ENCODE measurements around the gene PKIG. TPM values are rescaled to one million over a fixed set of nuclear protein-coding genes. Genes with fewer than 3 reads are reported as not detected.

PKIG gene
- total and polyA plus RNA-seq, 2 of the 8 experiments (the other 6 are each of a cell fraction or from before 2014, with no cell fraction given): 26.7 to 34.3 TPM

DNA sequence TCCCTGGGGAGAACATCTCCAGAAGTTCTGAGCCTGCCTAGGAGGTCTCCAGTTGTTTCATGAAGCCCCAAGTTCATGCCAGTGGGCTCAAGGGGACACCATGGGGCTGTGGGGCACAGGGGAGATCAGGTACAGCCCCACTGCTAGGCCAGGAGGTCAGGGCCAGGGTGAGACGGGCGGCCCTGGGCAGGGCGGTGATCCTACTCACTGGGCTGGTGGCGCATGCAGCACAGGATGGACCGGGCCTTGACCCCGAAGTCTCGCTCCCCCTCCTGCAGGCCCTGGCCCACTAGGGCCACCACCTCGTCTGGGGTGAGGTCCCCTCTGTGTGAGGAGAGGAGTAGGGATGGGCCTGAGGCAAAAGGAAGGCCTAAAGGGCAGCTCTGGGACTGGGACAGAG is 43.0 kb downstream of the PKIG start (continued):
- TF ChIP-seq KDM4A (IDR thresholded peaks at IDR 0.05; ENCODE audit: low read depth, low read length, severe bottlenecking) (no peak), SP2 (IDR thresholded peaks at IDR 0.05; ENCODE audit: low read length) (no peak), TEAD4 (IDR thresholded peaks at IDR 0.05; ENCODE audit: low read depth, low read length) (no peak), BCL11A (IDR thresholded peaks at IDR 0.05; ENCODE audit: low read depth in 2 of 2, low read length in 2 of 2) (no peak)
